Effector CD4-positive, alpha-beta T cell (primary cell): Measurements from ENCODE around the gene ATP2B3.

Source experiments
- DNase-seq: peaks from one replicate; pipeline ENCODE4 v3.0.0-alpha.2; 2020

The ATP2B3 gene

GRCh38 chrX:153539171-153539978, 21.9 kb downstream of the ATP2B3 start:
- DNase-seq, result peak; percentile 43

- no peak for DNase-seq
These were observed 22.5 kb downstream of the ATP2B3 start for GRCh38 chrX:153539979-153540358.

- no peak for DNase-seq
These were observed 27.3 kb downstream of the ATP2B3 start for GRCh38 chrX:153544727-153545126.

GRCh38 chrX:153546386-153546785, 28.9 kb downstream of the ATP2B3 start:
- no peak for DNase-seq

GRCh38 chrX:153547195-153547594, 29.8 kb downstream of the ATP2B3 start:
- no peak for DNase-seq

GRCh38 chrX:153549231-153549630, 31.8 kb downstream of the ATP2B3 start:
- DNase-seq, result no peak

- DNase-seq, result no peak
These were observed 32.4 kb downstream of the ATP2B3 start for GRCh38 chrX:153549807-153550206.

- DNase-seq, result no peak
These were observed 33.7 kb downstream of the ATP2B3 start for GRCh38 chrX:153551135-153551534.

GRCh38 chrX:153554519-153555167, 37.2 kb downstream of the ATP2B3 start:
- DNase-seq, result peak; percentile 45

GRCh38 chrX:153556767-153557166, 39.3 kb downstream of the ATP2B3 start:
- no peak for DNase-seq

GRCh38 chrX:153557618-153558355, 40.3 kb downstream of the ATP2B3 start:
- no peak for DNase-seq

GRCh38 chrX:153560000-153560399, 42.6 kb downstream of the ATP2B3 start:
- DNase-seq, result no peak

GRCh38 chrX:153560466-153560865, 43.0 kb downstream of the ATP2B3 start:
- DNase-seq, result no peak

- DNase-seq, result no peak
These were observed 43.9 kb downstream of the ATP2B3 start for GRCh38 chrX:153561337-153561736.

- no peak for DNase-seq
These were observed 45.1 kb downstream of the ATP2B3 start for GRCh38 chrX:153562546-153562945.

- DNase-seq, result no peak
These were observed 46.7 kb downstream of the ATP2B3 start for GRCh38 chrX:153564047-153564606.

- no peak for DNase-seq
These were observed 48.6 kb downstream of the ATP2B3 start for GRCh38 chrX:153565996-153566580.

- no peak for DNase-seq
These were observed 51.1 kb downstream of the ATP2B3 start for GRCh38 chrX:153568451-153569011.

- DNase-seq, result no peak
These were observed 52.0 kb downstream of the ATP2B3 start for GRCh38 chrX:153569475-153569874.

GRCh38 chrX:153571534-153571908, 54.1 kb downstream of the ATP2B3 start:
- no peak for DNase-seq

- no peak for DNase-seq
These were observed 55.2 kb downstream of the ATP2B3 start for GRCh38 chrX:153572601-153573000.

GRCh38 chrX:153573984-153574383, 56.5 kb downstream of the ATP2B3 start:
- DNase-seq, result no peak
